ENCODE measurements around the gene ERICH2. TPM values are rescaled to one million over a fixed set of nuclear protein-coding genes. Genes with fewer than 3 reads are reported as not detected.

The ERICH2 gene
- total RNA-seq, 1 experiment from 2014 or later = 7.2 TPM

GRCh38 chr2:170818036-170818751 lies 48.0 kb downstream of the ERICH2 start:
- H3K4me3 Mint-ChIP-seq (ENCODE audit: unreplicated experiment) = peak overlapping the region; percentile 81
- BruUV-seq (replicated peaks) = no TSS peak
- H3K4me1 Mint-ChIP-seq (ENCODE audit: insufficient read depth, unreplicated experiment) = peaks cover 6% of the 10 kb centered on the region
- POLR2A ChIA-PET = interaction anchor here (0.6 to 0.9 kb wide), 2 partner anchors 27 to 378 kb away, joined by 4 to 5 read pairs; no protein-coding TSS in a partner anchor
- TF ChIP-seq CTCF (IDR thresholded peaks at IDR 0.05; ENCODE audit: unreplicated experiment) = no peak
- intact Hi-C loops (cut with micrococcal nuclease) = loop anchor here (5.0 to 10.0 kb wide), 2 partner anchors 456 to 883 kb away; no protein-coding TSS in a partner anchor
- H3K9me3 Mint-ChIP-seq (ENCODE audit: unreplicated experiment) = no peaks in the 10 kb centered on the region
- no peak overlapping the region for H3K27ac Mint-ChIP-seq (ENCODE audit: low read depth, unreplicated experiment)
- H3K27me3 Mint-ChIP-seq (ENCODE audit: insufficient read depth, unreplicated experiment) = peaks cover 67% of the 10 kb centered on the region
- CTCF ChIA-PET = interaction anchor here (0.5 to 1.1 kb wide), 2 partner anchors 399 to 494 kb away, joined by 3 read pairs; no protein-coding TSS in a partner anchor
- DNase-seq (ENCODE audit: unreplicated experiment) = no peak
- peaks cover 7% of the 10 kb centered on the region for H3K36me3 Mint-ChIP-seq (ENCODE audit: insufficient read depth, unreplicated experiment)

GRCh38 chr2:170818752-170819470 lies 48.7 kb downstream of the ERICH2 start:
- Mint-ChIP-seq H3K27me3 (ENCODE audit: insufficient read depth, unreplicated experiment) (peaks cover 63% of the 10 kb centered on the region), H3K9me3 (ENCODE audit: unreplicated experiment) (no peaks in the 10 kb centered on the region), H3K4me1 (ENCODE audit: insufficient read depth, unreplicated experiment) (peaks cover 6% of the 10 kb centered on the region), H3K36me3 (ENCODE audit: insufficient read depth, unreplicated experiment) (peaks cover 7% of the 10 kb centered on the region), H3K4me3 (ENCODE audit: unreplicated experiment) (no peak overlapping the region), H3K27ac (ENCODE audit: low read depth, unreplicated experiment) (peak overlapping the region; percentile 63)
- no peak for TF ChIP-seq CTCF (IDR thresholded peaks at IDR 0.05; ENCODE audit: unreplicated experiment)
- ChIA-PET POLR2A (interaction anchor here (0.6 to 0.9 kb wide), 2 partner anchors 26 to 379 kb away, joined by 4 to 5 read pairs; no protein-coding TSS in a partner anchor), CTCF (interaction anchor here (0.5 to 1.4 kb wide), 4 partner anchors 54 to 495 kb away, joined by 3 to 4 read pairs (median 3); no protein-coding TSS in a partner anchor)
- no peak for DNase-seq (ENCODE audit: unreplicated experiment)
- BruUV-seq (replicated peaks) = no TSS peak
- intact Hi-C loops (cut with micrococcal nuclease) = loop anchor here (5.0 to 10.0 kb wide), 2 partner anchors 457 to 884 kb away; no protein-coding TSS in a partner anchor

- TF ChIP-seq CTCF (IDR thresholded peaks at IDR 0.05; ENCODE audit: unreplicated experiment) = no peak
- intact Hi-C loops (cut with micrococcal nuclease) = loop anchor here (5.0 to 10.0 kb wide), 2 partner anchors 458 to 885 kb away; no protein-coding TSS in a partner anchor
- peaks cover 7% of the 10 kb centered on the region for H3K36me3 Mint-ChIP-seq (ENCODE audit: insufficient read depth, unreplicated experiment)
- peaks cover 63% of the 10 kb centered on the region for H3K27me3 Mint-ChIP-seq (ENCODE audit: insufficient read depth, unreplicated experiment)
- H3K4me3 Mint-ChIP-seq (ENCODE audit: unreplicated experiment) = no peak overlapping the region
- DNase-seq (ENCODE audit: unreplicated experiment) = no peak
- POLR2A ChIA-PET = no interaction called here
- BruUV-seq (replicated peaks) = no TSS peak
- H3K27ac Mint-ChIP-seq (ENCODE audit: low read depth, unreplicated experiment) = peak overlapping the region; percentile 63
- H3K9me3 Mint-ChIP-seq (ENCODE audit: unreplicated experiment) = no peaks in the 10 kb centered on the region
- CTCF ChIA-PET = interaction anchor here (0.6 to 1.4 kb wide), 8 partner anchors 16 to 496 kb away, joined by 3 to 4 read pairs (median 3); no protein-coding TSS in a partner anchor
- peaks cover 6% of the 10 kb centered on the region for H3K4me1 Mint-ChIP-seq (ENCODE audit: insufficient read depth, unreplicated experiment)
Observed at GRCh38 chr2:170819680-170820664, 49.8 kb downstream of the ERICH2 start.

All from MCF 10A (cell line).